ENCODE results near the gene SMG5. TPM values are rescaled to one million over a fixed set of nuclear protein-coding genes. Genes with fewer than 3 reads are reported as not detected.

Gene SMG5
- total RNA-seq, 1 donor from 2014 or later = 92.8 TPM

DNA sequence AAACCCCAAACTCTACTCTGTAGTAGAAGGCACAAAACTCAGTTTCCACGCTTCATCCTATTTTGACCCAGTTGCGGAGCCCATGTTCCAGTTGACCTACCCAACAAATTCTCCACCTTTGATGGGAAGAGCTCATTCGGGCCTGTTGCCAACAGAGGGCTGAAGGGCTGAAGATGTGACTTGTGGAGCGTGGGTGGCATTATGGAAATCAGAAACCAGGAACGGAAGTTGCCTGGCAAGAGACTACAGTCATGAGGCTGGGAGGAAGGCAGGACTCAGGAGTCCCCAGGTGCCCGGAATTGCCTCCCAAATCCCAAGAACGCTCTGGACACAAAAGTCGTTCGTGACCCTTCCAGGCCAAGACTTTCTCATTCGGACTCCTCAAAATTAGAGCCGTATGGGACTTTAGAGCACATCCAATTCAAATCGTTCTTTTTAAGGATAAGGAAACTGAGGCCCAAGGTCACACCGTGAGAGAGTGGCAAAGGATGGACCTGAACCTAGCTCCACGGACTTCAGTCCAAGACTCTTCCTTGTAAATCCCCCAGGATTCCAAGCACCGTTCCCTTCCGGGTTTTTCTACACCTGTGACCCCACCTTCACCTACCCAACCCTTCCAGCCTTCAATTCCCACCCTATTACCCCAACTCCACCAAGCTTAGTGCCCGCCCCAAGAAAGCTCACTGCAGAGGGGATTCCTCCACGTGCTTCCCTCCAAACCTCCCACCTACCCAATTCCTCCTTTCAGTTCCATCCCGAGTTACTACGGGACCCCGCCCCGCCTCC lies 739 bp downstream of the SMG5 start:
- DNase-seq (ENCODE audit: low read depth) = peak; percentile 76

DNA sequence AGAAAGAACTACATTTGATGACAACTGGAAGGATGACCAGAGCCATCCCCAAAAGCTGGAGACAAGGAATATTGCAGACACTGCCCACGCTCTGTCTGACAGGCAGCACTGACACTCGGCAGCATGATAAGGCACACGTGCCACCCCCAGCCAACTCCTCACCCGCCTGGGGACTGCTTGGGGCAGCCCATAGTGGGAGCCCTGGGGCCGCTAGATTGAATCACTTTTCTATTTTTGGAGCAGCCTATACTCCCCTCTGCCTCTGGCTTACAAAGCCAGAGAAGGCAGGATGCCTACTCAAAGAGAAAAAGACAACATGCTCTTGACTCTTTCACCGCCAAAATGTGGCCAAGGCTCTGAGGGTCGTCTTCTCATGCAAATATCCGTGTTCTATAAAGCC lies 1.3 kb downstream of the SMG5 start:
- DNase-seq (ENCODE audit: low read depth) = peak; percentile 7

DNA sequence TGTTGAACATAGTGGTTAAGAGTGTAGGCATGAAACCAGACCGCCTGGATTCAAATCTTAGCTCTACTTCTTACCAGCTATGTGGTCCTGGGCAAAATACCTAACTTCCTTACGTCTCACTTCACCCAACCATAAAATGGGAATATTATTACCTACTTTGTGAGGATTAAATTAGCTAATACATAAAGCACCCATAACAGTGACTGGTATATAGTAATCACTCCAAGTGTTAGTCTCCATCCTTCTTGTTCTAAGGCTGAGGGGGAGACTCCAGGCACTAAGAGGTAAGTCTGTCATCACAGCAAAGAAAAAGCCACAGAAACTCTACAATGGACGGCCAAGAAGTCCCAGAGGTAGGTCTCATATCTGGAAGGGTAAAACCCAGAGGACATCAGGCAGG lies 2.8 kb downstream of the SMG5 start:
- no peak for DNase-seq (ENCODE audit: low read depth)

DNA sequence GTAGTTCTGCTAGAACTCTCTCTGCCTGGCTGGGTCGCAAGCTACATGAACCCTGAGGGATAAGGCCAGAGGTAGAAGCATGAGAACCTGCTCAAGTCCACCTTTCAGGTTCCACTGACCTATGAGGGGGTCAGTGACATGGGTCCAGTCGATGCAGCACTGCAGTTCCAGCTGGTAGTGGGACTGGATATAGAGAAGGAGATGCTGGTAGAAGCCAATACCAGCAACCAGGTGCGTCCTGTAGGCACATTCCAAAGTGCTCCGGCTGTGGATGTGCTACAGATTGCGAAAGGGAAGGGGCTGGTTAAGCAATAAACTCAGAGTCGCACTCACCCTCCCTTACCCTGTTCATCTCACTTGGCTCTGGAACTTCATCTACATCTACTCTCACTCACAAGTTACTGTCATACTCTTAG lies 5.7 kb downstream of the SMG5 start:
- peak; percentile 14 for DNase-seq (ENCODE audit: low read depth)

DNA sequence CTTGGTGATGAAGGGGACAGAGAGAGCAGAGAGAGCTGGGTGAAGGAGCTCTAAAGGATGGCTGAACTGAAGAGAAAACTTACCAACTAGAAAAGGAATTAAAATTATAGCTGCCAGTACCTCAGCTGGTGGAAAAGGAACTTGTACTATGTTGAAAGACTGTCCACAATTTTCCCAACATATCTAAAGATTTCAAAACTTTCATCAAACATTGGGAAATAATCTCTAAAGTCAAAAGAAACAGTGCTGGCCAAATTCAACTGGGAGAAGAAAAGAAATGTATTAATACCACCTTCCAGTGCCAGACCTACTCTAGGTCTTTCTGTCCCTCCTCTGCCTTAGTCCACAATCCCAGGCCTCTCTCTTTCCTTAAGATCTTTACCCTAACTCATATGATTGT lies 6.1 kb downstream of the SMG5 start:
- no peak for DNase-seq (ENCODE audit: low read depth)

DNA sequence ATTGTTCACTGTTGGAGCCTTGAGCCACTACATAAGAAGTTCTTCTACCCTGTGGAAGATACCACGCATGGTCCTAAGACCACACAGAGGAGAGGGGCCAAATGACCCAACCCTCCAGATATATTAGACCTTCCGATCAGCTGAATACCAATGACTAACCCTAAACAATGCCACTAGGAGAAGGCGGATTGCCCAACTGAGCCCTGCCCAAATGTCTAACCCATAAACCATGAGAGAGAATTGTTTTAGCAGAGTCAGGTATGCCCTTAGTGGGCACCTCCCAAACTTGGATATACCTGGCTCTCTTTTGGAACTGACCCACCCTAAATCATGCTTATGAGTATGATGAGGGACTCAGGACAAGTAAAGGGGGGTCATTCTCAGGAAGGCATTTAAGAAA lies 12.3 kb downstream of the SMG5 start:
- no peak for DNase-seq (ENCODE audit: low read depth)

DNA sequence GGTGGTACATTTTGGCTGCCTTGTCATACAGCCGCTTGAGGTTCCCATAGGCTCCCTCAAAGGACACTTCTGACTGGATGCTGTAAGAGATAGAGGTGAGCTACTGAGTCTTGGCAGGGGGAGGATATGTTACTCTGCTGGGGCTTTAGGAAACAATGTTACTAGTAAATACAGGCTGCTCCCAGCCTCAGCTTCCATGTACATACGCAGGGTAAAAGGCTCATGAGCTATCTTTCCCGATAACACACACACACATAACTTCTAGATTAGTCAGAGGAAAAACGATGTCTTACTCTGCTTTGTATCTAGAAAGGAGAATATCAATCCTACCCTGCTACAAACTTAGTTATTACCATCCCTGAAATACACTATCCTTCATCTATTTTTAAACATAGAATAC lies 14.3 kb downstream of the SMG5 start:
- no peak for DNase-seq (ENCODE audit: low read depth)

DNA sequence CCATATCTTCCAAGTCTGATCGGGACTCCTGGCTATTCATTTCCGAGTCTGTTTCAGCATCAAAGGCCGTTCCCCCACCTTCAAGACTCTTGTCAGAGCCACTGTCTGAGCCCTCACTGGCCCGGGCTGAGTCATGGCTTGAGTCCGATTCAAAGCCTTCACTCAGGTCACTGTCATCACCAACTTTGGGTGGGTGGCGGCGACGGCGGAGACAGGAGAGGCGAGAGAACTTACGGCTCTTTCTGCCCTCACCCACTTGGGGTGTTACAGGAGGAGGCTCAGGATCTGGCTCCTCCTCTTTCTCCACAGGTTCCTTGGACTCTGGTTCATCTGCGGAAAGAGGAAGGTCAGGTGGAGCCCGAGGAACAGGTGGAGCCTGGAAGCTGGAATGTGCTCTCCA lies 16.6 kb downstream of the SMG5 start:
- DNase-seq (ENCODE audit: low read depth) = no peak

DNA sequence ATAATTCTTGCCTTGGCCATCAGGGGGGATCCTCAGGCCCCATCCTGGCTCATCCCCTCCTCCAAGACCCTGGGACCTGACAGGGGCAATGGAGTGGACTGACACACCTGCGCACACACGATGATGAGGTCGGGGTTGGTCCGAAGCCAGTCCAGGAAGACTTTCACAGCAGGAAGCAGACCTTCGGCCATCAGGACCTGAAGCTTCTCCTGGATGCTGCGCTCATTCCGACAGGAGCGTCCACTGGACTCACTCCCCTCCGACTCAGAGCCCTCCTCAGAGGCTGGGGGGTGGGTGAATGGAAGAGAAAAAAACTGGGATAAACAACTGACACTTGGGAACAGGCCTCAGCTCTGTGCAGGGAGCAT lies 19.4 kb downstream of the SMG5 start:
- no peak for DNase-seq (ENCODE audit: low read depth)

DNA sequence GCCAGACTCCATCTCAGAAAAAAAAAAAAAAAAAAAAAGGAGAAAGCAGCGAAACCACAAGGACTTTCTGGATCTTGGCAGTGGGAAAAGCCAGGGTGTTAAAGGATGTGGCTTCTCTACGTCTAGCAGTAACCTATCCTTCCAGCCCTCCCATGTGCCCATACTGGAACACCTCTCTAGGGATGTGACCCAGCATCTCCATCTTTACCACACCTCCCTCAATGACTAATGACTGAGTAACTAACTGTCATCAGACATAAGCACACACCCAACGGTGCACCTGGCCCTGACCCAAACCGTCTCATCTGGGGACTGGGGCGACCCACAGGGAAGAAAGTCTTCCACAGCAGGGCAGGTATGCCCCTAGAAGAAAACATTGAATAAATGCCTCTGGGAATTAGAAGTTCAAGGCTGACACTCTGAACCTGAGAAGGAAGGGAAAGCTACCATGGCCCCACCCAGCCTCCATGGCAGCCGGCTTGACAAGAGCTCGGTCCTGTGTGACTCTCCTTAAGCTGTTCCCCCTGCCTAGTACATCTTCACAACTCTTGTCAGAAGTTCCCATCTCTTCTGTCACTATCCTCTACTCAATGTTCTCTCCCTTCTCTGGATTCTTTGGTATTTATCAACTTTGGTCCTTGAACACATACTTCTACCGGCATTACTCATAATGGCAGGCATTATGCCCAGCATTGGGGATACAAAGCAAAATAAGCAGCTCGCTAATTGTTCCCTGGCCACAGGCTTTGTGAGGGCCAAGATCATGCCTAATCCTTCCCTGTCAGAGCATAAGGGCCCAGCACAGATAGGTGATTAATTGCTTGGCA lies 20.0 kb downstream of the SMG5 start:
- DNase-seq (ENCODE audit: low read depth) = peak; percentile 9

DNA sequence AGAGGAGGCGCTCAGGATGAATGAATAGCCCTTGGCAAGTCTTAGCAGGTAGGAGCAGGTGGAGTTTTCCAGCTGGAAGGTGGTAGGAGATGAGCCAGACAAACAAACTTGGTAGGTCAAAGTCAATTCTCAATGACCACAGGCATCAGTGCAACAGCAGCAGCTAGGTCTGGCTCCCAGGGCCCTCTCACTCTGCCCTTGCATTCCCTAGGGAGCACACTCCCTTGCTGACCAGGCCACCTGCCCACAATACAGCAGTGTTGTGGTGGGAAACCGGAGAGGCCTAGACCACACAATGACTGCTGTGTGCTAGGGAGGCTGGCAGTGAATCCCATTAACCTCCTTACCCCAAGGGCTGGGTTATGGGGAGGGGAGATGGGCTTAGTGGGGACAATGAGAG lies 21.7 kb downstream of the SMG5 start:
- no peak for DNase-seq (ENCODE audit: low read depth)

DNA sequence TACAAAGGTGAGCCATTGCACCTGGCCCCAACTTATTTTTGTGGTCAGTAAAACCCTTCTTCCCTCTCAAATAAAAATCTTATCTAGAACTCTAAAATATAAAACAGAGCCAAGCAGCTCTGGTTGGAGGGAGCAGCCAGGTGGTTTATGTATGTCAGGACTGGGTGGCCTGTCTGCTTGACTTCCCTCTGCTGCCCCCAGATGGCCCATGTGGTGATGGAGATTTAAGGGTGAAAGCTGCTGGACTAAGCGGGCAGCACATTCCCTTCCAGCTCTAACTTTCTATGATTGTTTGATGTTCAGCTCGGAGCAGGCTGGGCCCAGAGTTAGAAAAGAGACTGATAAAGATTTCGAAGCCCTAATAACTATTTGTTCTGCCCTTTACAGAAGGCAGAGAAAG lies 22.8 kb downstream of the SMG5 start:
- no peak for DNase-seq (ENCODE audit: low read depth)

DNA sequence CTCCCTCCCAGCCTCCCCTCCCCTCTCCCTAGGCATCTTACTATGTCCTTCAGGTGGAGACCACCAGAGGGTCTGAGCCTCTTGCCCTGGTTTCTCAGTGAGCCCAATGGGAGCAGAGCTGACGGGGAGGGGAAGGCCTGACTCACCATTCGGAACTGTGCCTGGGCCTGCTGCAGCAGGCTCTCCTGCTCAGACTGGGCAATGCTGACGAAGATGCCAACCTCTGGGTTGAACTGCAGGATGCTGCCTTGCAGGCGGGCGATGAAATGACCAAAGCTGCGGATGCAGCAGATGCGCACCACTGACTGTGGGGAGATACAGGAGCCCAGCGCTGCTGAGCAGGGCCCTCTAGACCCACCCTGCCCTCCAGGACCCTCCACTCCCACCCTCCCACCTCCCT lies 23.8 kb downstream of the SMG5 start:
- no peak for DNase-seq (ENCODE audit: low read depth)

DNA sequence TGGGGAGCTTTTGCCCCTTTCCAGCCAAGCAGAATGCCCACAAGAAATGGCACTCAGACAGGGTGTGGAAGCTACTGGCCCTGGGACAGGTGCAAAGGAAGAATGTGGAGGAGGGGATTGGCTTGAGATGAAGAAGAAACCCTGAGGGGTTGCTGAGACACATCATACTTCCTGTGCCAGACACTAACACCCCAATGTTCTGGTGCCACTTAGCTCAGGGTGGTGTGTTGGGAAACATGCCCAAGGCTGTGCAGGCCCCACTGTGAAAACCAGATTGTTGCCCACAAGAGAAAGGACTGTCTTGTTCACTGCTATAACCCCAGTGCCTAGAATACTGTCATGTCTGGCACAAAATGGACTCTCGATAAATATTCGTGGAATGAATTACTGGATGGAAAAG lies 24.9 kb downstream of the SMG5 start:
- no peak for DNase-seq (ENCODE audit: low read depth)

DNA sequence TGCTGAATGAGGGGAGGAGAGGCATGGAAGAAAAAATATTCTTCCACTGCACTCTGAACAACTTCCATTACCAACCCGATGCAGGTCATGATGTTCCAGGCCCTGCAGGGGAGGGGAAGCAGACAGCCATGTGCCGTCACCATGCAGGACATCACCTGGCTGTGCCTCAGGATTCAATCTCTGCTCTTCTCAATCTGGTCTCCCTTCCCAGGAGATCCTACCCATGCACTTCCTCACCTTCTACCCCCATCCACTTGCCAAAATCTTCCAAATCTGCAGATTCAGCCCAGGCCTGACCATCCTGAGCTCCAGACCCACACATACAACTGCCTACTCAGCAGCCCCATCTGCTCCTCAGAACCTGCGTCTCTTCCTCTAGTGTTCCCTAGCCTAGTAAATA lies 29.0 kb downstream of the SMG5 start:
- DNase-seq (ENCODE audit: low read depth) = no peak

DNA sequence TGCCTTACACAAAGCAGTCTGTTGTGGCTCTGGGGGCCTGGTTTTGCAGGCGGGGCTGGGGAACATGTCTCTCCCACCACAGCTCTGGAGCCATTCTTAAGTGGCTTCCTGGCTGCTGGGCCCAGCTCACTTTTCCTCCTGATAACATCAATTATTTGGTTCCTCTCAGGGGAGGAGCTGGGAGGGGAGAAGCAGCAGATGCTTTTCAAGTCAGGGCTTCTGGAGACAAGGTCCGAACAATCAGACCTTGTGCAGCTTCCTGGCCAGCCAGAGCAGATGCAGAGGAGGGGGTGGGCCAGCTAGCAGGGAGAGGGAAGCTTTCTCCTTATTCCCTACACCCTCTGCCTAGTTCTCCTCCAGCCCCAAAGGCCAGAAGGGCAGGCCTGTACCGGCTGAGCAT lies 31.1 kb downstream of the SMG5 start:
- no peak for DNase-seq (ENCODE audit: low read depth)

DNA sequence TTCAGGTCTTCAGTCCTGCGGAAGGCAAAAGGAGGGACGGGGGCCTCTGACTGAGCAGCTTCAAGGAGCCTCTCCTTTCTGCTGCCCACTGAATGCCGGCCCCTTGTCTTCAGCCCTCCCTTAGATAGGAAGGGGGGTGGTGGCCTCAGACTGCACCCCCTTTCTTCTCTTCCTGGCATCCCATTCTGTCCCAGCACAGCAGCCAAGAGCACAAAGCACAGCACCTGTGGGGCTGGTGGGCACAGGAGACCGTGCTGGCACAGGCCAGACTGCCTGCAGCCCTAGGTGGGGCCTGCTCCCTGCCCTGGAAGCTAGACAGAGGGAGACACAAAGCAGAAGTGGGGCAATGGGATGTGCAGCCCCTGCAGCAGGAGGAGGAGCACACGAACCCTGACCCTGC lies 33.0 kb downstream of the SMG5 start:
- DNase-seq (ENCODE audit: low read depth) = no peak

DNA sequence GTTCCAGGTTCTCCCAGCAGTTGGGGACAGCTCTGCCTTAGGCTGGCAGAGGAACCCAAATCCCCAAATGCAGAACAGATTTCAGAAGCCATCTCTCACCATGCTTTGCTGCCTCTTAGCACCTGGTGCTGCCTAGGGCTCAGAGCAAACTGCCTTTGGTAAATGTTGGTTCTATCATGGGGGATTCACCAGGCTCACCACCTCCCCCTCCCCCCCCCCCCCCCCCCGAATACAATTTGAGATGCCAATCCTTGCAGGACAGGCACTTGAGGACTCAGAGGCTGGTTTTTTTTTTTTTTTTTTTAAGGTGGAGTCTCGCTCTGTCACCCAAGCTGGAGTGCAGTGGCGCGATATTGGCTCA lies 34.3 kb downstream of the SMG5 start:
- DNase-seq (ENCODE audit: low read depth) = no peak

DNA sequence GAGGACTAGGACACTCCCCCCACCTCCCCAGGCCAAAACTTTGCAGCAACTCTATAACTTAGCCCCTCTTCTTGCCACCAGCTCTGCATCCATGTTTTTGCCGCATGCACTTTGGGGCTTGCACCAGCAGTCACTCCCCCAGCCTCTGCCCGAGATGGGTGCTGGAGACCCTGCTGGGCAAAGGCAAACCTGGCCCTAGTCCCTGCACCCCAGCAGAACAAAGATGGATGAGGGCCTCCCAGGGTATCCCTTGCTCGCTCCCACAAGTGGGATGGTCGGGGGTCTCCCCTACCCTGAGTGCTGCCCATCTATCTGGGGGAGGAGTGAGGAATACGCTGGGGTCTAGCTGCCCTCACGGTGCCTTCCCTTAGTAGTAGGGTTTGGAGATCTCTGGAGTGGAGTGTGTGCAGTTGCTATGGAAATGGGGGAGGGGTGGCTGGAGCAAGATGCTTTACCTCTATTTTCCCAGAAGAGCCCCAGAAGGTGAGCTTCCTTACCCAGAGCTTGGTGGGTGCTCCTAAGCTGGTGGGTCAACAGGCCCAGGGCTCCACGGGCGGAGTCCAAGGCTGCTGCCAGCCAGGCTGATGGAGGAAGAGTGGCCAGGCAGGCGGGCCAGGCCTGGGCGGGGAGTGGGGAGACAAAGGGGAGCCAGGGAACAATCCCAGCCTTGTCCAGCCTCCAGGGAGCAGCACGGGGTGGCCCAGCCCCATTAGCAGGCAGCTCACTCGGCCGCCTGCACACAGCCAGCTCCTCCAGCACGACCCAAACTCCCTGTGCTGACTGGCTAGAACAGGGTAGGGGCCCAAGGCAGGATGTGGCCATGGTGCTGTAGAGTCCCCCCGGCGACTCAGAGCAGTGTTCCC lies 34.9 kb downstream of the SMG5 start, which contains the start of gene PAQR6:
PAQR6 (minus strand) TSS at position 597 of the 863 bp plus-strand sequence. CDS start 1,325 bp downstream, outside the sequence.
- no peak for DNase-seq (ENCODE audit: low read depth)

DNA sequence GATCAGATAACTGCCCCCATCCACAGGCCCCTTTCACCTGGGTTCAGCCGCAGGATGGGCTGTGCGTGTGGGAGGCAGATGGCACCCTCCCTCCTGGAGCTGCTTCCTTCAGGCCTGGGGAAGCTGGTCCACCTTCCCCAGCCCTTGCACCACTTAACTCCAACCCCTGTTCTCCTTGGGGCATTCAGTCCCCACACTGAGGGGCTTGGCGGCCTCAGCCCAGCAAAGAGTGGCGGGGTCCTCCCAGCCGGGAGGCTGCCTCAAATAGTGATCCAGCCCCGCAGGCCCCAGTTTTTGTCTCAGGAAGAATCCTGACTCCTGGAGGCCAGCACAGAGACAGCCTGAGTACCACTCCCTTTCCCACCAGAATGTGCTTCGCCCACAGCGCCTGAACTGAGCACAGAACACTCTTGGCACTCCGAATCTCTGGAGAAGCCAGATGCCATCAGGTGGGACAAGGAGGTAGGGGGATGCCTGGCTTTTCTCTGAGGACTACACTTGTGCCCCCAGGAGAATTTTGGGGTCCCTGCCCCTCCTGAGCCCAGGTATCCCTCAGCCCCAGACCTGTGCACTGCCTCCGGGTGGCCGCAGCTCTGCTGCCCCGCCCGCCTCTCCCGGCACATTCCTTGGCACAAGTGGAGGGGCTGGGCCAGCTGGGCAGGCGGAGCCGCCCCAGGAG lies 35.7 kb downstream of the SMG5 start:
- no peak for DNase-seq (ENCODE audit: low read depth)

DNA sequence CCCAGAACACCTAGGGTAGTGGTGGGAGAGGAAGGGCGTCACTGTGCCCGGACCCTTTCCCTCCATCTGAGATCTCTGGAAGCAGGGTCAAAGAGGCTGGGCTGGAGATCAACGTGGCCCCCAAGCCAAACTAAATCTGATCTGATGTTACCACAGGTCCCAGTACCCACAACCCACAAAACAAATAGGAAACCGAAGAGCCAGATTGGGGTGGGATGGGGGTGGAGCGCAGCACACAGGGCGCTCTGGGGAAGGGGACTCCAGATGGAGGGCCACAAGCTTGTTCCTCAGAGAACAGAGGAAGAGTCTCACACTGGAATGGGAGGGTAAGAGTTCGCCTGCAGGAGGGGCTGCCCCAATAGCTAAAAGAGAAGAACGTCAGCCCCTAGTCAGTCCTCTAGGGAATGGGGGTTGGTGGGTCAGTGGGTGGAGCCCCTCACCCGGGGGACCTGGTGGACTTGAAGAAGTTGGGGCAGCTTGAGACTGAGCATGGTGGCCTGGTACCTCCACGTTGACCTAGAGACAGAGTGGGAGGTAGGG lies 36.3 kb downstream of the SMG5 start:
- no peak for DNase-seq (ENCODE audit: low read depth)
